H9 (cell line): ENCODE data around the gene IL31RA. TPM values are rescaled to one million over a fixed set of nuclear protein-coding genes. Genes with fewer than 3 reads are reported as not detected.
"Not testable (repeated sequence)": the region's sequence is repeated elsewhere in the genome, so short reads cannot be mapped to it uniquely, and the experiment has no call there.

Experiments used
- DNase-seq: peaks from one replicate; pipeline ENCODE4 v3.0.0-alpha.2; 2017
- H2AFZ ChIP-seq: one replicate; pipeline ENCODE4 v1.6.1; 2013; ENCODE audit warnings: mild to moderate bottlenecking, low read length, control low read depth, moderate library complexity
- H2AK5ac ChIP-seq: 2 replicates; pipeline ENCODE4 v1.6.1; 2013; ENCODE audit warnings: low read length, control low read depth, mixed read lengths; ENCODE audit not compliant: insufficient read length
- H2BK120ac ChIP-seq: one replicate; pipeline ENCODE4 v1.6.1; 2013; ENCODE audit warnings: low read depth, mild to moderate bottlenecking, low read length, control low read depth, inconsistent platforms; ENCODE audit not compliant: poor library complexity, severe bottlenecking
- H2BK12ac ChIP-seq: 2 replicates; pipeline ENCODE4 v1.6.1; 2013; ENCODE audit warnings: low read length, control low read depth, mixed read lengths, low read depth; ENCODE audit not compliant: insufficient read length
- H2BK15ac ChIP-seq: 2 replicates; pipeline ENCODE4 v1.6.1; 2013; ENCODE audit warnings: low read depth, low read length, control low read depth
- H2BK20ac ChIP-seq: one replicate; pipeline ENCODE4 v1.6.1; 2013; ENCODE audit warnings: low read depth, mild to moderate bottlenecking, low read length, control low read depth, inconsistent platforms; ENCODE audit not compliant: poor library complexity, severe bottlenecking
- H2BK5ac ChIP-seq: 2 replicates; pipeline ENCODE4 v1.6.1; 2013; ENCODE audit warnings: low read length, control low read depth, mixed read lengths; ENCODE audit not compliant: insufficient read length
- H3K14ac ChIP-seq: 2 replicates; pipeline ENCODE4 v1.6.1; 2013; ENCODE audit warnings: low read length, control low read depth; ENCODE audit not compliant: insufficient read depth
- H3K18ac ChIP-seq: 2 replicates; pipeline ENCODE4 v1.6.1; 2013; ENCODE audit warnings: low read depth, mild to moderate bottlenecking, mixed read lengths, low read length, control low read depth; ENCODE audit not compliant: insufficient read length
- H3K23ac ChIP-seq: 2 replicates; pipeline ENCODE4 v1.6.1; 2013; ENCODE audit warnings: low read length, control low read depth, mixed read lengths, low read depth; ENCODE audit not compliant: insufficient read length
- H3K23me2 ChIP-seq: 2 replicates; pipeline ENCODE4 v1.6.1; 2013; ENCODE audit warnings: low read depth, mild to moderate bottlenecking, mixed read lengths, low read length, control low read depth; ENCODE audit not compliant: insufficient read length, poor library complexity, severe bottlenecking
- H3K27ac ChIP-seq: 2 replicates; pipeline ENCODE4 v1.5.1; 2013; ENCODE audit warnings: low read length, control low read depth, mixed read lengths, low read depth; ENCODE audit not compliant: insufficient read length
- H3K27me3 ChIP-seq: 2 replicates; pipeline ENCODE4 v1.6.1; 2013; ENCODE audit warnings: low read length, control low read depth, inconsistent platforms; ENCODE audit not compliant: insufficient read depth
- H3K4ac ChIP-seq: 2 replicates; pipeline ENCODE4 v1.6.1; 2013; ENCODE audit warnings: low read depth, mild to moderate bottlenecking, control low read depth, inconsistent platforms, low read length, moderate library complexity
- H3K4me1 ChIP-seq: 2 replicates; pipeline ENCODE4 v1.6.1; 2013; ENCODE audit warnings: low read length, control low read depth, inconsistent platforms; ENCODE audit not compliant: insufficient read depth
- H3K4me2 ChIP-seq: 2 replicates; pipeline ENCODE4 v1.6.1; 2013; ENCODE audit warnings: low read length, control low read depth, mixed read lengths; ENCODE audit not compliant: insufficient read length, insufficient read depth
- H3K56ac ChIP-seq: 2 replicates; pipeline ENCODE4 v1.6.1; 2013; ENCODE audit warnings: low read depth, mild to moderate bottlenecking, mixed read lengths, low read length, control low read depth; ENCODE audit not compliant: insufficient read length
- H3K79me1 ChIP-seq: 2 replicates; pipeline ENCODE4 v1.6.1; 2013; ENCODE audit warnings: low read depth, mild to moderate bottlenecking, moderate library complexity, low read length, control low read depth, inconsistent platforms; ENCODE audit not compliant: insufficient read depth, poor library complexity, severe bottlenecking
- H3K79me2 ChIP-seq: 2 replicates; pipeline ENCODE4 v1.6.1; 2013; ENCODE audit warnings: low read length, control low read depth, inconsistent platforms; ENCODE audit not compliant: insufficient read depth
- H3K9ac ChIP-seq: 2 replicates; pipeline ENCODE4 v1.6.1; 2013; ENCODE audit warnings: low read length, control low read depth, mixed read lengths; ENCODE audit not compliant: insufficient read length; ENCODE audit errors: extremely low read depth
- H3K9me3 ChIP-seq: one replicate; pipeline ENCODE4 v1.6.1; 2013; ENCODE audit warnings: low read depth, low read length, inconsistent platforms; ENCODE audit not compliant: control insufficient read depth
- H3T11ph ChIP-seq: one replicate; pipeline ENCODE4 v1.6.1; 2013; ENCODE audit warnings: mild to moderate bottlenecking, low read length, control low read depth, inconsistent platforms
- H4K20me1 ChIP-seq: one replicate; pipeline ENCODE4 v1.6.1; 2013; ENCODE audit not compliant: control insufficient read depth, insufficient read length, insufficient read depth
- H4K5ac ChIP-seq: 2 replicates; pipeline ENCODE4 v1.6.1; 2013; ENCODE audit warnings: low read depth, mild to moderate bottlenecking, mixed read lengths, low read length, control low read depth; ENCODE audit not compliant: insufficient read length
- H4K8ac ChIP-seq: replicated peaks from 2 replicates; pipeline ENCODE4 v1.6.1; 2013; ENCODE audit warnings: low read length, control low read depth, mixed read lengths, low read depth; ENCODE audit not compliant: insufficient read length
- H4K91ac ChIP-seq: 2 replicates; pipeline ENCODE4 v1.6.1; 2013; ENCODE audit warnings: low read depth, mild to moderate bottlenecking, moderate library complexity, mixed read lengths, low read length, control low read depth; ENCODE audit not compliant: insufficient read length
- H3K27ac Mint-ChIP-seq, 3 experiments: 2 replicates in 2 of 3; 3 replicates in 1 of 3; pipeline ENCODE4 v1.8.0; 2020 to 2021; ENCODE audit warnings: mixed read lengths in 3 of 3, mild to moderate bottlenecking in 1 of 3, moderate library complexity in 1 of 3
- H3K27me3 Mint-ChIP-seq: 2 replicates; pipeline ENCODE4 v1.8.0; 2021; ENCODE audit warnings: low read depth, mild to moderate bottlenecking, moderate library complexity, mixed read lengths
- H3K36me3 Mint-ChIP-seq, 3 experiments: 2 replicates in 2 of 3; 3 replicates in 1 of 3; pipeline ENCODE4 v1.8.0; 2020 to 2021; ENCODE audit warnings: low read depth in 3 of 3, mixed read lengths in 3 of 3; ENCODE audit not compliant: insufficient read depth in 1 of 3
- H3K4me1 Mint-ChIP-seq, 2 experiments: 2 replicates each; pipeline ENCODE4 v1.8.0; 2020; ENCODE audit warnings: mixed read lengths in 2 of 2
- H3K4me3 Mint-ChIP-seq, 2 experiments: 2 replicates in 1 of 2; 3 replicates in 1 of 2; pipeline ENCODE4 v1.8.0; 2020 to 2021; ENCODE audit warnings: mild to moderate bottlenecking in 2 of 2, mixed read lengths in 2 of 2, moderate library complexity in 1 of 2
- H3K9me3 Mint-ChIP-seq, 2 experiments: 2 replicates in 1 of 2; 3 replicates in 1 of 2; pipeline ENCODE4 v1.8.0; 2020; ENCODE audit warnings: mild to moderate bottlenecking in 2 of 2, mixed read lengths in 2 of 2, moderate library complexity in 1 of 2
- CTCF ChIP-seq: fragments of 200-600 bp; sonication (generic); conservative IDR thresholded peaks from 3 replicates; pipeline ENCODE4 v1.8.0; 2021; ENCODE audit warnings: antibody characterized with exemption, mild to moderate bottlenecking
- WGBS: extraction: QIAGEN DNeasy Blood & Tissue Kit; methylation state at CpG from one replicate; pipeline ENCODE4 v1.1.7; 2013; ENCODE audit warnings: missing lambda C conversion rate, low lambda C conversion rate, mixed read lengths; ENCODE audit not compliant: insufficient read length; ENCODE audit errors: extremely low coverage; 5-methylcytosine and 5-hydroxymethylcytosine counted together
- total RNA-seq: library from RNA; stranded (reverse); gene quantifications from 2 replicates; pipeline ENCODE4 v1.2.1, GENCODE V29; 2021

Gene IL31RA
- total RNA-seq, 1 experiment from 2014 or later: 0.11 TPM

DNA sequence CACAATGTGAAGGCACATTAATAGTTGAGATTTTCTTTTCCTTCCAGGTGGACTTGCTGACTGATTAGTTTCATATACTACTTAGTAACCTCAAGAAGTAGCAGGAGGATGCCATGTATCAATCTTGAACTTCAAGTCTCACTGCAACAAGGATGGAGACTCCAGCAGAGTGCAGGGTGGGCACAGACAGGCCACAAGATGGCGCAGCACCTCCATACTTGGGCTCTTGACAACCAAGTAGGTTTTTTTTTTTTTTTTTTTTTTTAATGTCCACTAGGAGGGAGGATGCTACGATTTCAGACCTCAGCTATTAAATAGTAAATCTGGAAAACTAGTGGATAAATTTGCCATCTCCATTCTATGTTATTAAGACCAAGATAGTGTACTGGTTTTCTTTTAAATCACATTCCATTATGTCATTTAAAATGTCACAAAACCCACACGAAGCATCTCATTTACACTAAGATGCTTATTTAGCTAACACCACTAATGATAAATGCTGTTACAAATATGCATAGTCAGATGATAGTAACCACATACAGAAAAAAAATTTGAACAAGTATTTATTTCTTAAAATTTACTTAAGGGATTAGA, 85.0 kb downstream of the IL31RA start:
- WGBS: no CpG with 5 or more reads among the region's 3 CpGs
- no peaks in the 10 kb centered on the region for H3K27me3 ChIP-seq
- H3K14ac ChIP-seq: no peak overlapping the region
- peak; percentile 92 for TF ChIP-seq CTCF
- no peak overlapping the region for H3K9ac ChIP-seq
- no peak overlapping the region for H2BK15ac ChIP-seq
- H4K5ac ChIP-seq: no peak overlapping the region
- no peak overlapping the region for H4K8ac ChIP-seq
- H3K9me3 ChIP-seq: no peaks in the 10 kb centered on the region
- H2BK120ac ChIP-seq: no peak overlapping the region
- no peak overlapping the region for H2AFZ ChIP-seq
- DNase-seq: peak; percentile 79
- no peak overlapping the region for H3K23ac ChIP-seq
- no peak overlapping the region for H4K91ac ChIP-seq
- no peaks in the 10 kb centered on the region for H3K79me2 ChIP-seq
- no peaks in the 10 kb centered on the region for H3K4me1 Mint-ChIP-seq
- no peak overlapping the region for H3K27ac Mint-ChIP-seq
- no peaks in the 10 kb centered on the region for H3K23me2 ChIP-seq
- H3K9me3 Mint-ChIP-seq: no peaks in the 10 kb centered on the region
- no peak overlapping the region for H2BK20ac ChIP-seq
- H3K4ac ChIP-seq: no peak overlapping the region
- no peak overlapping the region for H3K18ac ChIP-seq
- no peak overlapping the region for H2BK5ac ChIP-seq
- H3K4me2 ChIP-seq: no peak overlapping the region
- H2BK12ac ChIP-seq: no peak overlapping the region
- no peaks in the 10 kb centered on the region for H3K27me3 Mint-ChIP-seq
- no peaks in the 10 kb centered on the region for H3K79me1 ChIP-seq
- H3T11ph ChIP-seq: no peak overlapping the region
- H2AK5ac ChIP-seq: no peak overlapping the region
- H3K4me3 Mint-ChIP-seq: no peak overlapping the region
- no peaks in the 10 kb centered on the region; a peak in 1 of 7 replicates for H3K36me3 Mint-ChIP-seq
- no peak overlapping the region for H3K27ac ChIP-seq
- no peaks in the 10 kb centered on the region for H4K20me1 ChIP-seq
- no peaks in the 10 kb centered on the region for H3K4me1 ChIP-seq
- H3K56ac ChIP-seq: no peak overlapping the region

DNA sequence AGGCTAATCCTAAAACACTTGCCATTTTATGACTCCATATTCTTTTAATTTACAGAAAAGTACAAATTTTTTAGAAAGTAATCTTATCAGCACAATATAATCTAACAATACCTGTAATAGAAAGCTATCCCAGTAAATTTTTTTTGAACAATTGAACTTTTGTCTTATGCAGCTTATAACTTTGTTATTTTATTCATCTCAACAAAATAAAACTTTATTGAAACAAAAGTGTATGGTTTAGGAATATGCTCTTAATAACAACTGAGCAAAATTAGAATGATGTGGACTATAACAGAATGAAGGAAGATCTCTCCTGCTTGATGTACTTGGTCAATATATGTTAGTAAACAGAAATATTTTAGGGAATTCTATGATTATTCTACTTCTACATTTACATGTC, 86.4 kb downstream of the IL31RA start:
- DNase-seq, H3K56ac ChIP-seq, H3T11ph ChIP-seq, H2AK5ac ChIP-seq, H3K4me1 Mint-ChIP-seq, H2BK5ac ChIP-seq, H3K23ac ChIP-seq, H3K27ac ChIP-seq, H3K36me3 Mint-ChIP-seq, H3K27ac Mint-ChIP-seq, H3K18ac ChIP-seq, H4K20me1 ChIP-seq, H3K9ac ChIP-seq, H2AFZ ChIP-seq, H2BK20ac ChIP-seq, H2BK12ac ChIP-seq, H2BK15ac ChIP-seq, H3K9me3 ChIP-seq, H3K4me1 ChIP-seq, H3K9me3 Mint-ChIP-seq, H4K91ac ChIP-seq, H4K8ac ChIP-seq, H3K4me2 ChIP-seq, H3K27me3 ChIP-seq, H3K23me2 ChIP-seq, H3K79me1 ChIP-seq, H4K5ac ChIP-seq, H3K79me2 ChIP-seq, H2BK120ac ChIP-seq, H3K4me3 Mint-ChIP-seq, H3K27me3 Mint-ChIP-seq, H3K14ac ChIP-seq, H3K4ac ChIP-seq: not testable (repeated sequence)
